Stimulated activated CD8-positive, alpha-beta memory T cell treated with anti-CD3 and anti-CD28 coated beads, Interleukin-4, amount 100 ng/mL, for 48 hours (primary cell): ENCODE data around the gene AIPL1.
"Not testable (repeated sequence)": the region's sequence is repeated elsewhere in the genome, so short reads cannot be mapped to it uniquely, and the experiment has no call there.

Source experiments
- DNase-seq: peaks from one replicate; pipeline ENCODE4 v3.0.0-alpha.2; 2020

The AIPL1 gene, protein sequence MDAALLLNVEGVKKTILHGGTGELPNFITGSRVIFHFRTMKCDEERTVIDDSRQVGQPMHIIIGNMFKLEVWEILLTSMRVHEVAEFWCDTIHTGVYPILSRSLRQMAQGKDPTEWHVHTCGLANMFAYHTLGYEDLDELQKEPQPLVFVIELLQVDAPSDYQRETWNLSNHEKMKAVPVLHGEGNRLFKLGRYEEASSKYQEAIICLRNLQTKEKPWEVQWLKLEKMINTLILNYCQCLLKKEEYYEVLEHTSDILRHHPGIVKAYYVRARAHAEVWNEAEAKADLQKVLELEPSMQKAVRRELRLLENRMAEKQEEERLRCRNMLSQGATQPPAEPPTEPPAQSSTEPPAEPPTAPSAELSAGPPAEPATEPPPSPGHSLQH

DNA sequence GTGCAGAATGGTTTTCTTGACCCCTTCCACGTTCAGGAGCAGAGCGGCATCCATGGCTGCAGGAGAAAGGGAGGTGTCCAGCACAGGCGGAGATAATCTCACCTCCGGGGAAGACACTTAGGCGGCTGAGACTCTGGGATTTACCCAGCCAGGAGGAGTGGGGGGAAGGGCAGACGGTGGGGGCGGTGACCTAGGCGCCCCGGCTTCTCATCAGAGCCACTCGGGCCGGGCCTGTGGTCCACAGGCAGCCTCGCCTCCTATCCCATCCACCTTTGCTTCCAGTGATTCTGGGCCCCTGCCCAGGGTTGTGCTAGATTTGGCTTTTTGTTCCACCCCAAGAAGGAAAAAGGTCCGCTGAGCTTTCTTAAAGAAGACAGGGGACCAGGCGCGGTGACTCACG is at the start of gene AIPL1:
TSS of gene AIPL1 (minus strand) at position 71 of the 400 bp plus-strand sequence. CDS start at position 54, 17 bp downstream.
- no peak for DNase-seq

DNA sequence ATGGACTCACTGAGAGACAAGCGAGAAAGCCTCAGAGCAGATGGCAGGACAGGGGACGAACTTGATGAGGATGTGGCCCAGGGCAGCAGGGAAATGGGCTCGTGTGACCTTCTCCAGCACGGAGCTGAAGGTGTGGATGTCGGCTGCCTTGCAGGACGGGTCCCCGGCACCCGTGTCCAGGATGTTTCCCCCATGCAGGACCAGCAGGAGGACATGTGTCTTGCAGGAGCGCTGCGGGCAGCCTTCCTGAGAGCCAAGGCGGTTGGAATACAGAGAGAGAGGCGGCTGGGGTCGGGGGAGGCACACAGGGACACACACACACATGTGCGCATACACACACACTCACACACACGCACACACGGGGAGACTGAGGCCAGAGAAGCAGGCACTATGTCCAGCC is 48.6 kb upstream of the AIPL1 start:
- no peak for DNase-seq

DNA sequence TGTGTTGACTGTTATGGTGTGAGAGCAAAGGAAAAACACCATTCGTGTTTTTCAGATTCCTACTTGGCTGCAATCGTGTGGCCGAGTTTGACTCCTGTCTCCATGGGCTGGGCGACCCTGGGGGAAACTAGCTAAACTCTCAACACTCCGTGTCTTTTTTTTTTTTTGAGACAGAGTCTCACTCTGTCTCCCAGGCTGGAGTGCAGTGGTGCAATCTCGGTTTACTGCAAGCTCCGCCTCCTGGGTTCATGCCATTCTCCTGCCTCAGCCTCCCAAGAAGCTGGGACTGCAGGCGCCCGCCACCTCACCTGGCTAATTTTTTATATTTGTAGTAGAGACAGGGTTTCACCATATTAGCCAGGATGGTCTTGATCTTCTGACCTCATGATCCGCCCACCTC is 47.9 kb upstream of the AIPL1 start:
- not testable (repeated sequence) for DNase-seq

DNA sequence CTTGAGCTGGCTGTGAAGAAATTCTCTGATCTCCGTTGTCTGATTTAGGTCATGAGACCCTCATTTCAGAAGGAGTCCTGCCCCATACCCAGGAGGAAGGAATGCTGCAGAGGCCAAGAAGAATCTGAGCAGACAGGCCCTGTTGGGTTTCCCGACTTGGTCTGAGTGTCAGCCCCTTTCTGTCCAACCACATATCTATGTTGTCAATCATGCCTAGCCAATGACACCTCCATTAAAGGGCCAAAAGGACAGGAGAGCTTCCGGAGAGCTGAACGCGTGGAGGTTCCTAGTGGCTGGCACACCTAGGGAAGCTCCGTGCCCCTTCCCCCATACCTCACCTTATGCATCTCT is 47.2 kb upstream of the AIPL1 start:
- no peak for DNase-seq

DNA sequence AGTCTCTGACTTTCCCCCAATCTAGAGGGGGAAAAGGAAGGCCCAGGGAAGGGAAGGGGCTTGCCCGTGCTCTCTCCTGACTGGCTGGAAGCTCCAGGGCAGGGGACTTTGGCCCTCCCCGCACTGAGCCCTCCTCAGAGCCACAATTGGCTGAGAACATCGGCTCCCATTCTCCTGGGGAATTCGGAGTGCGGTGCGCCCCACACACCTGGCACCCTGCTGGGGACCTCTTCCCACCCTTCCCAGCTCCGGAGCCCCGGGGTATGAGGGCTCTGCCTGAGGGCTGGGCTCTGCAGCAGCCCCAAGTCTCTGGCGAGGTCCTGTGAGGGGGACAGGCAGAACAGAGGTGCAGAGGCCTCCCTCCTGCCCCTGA is 45.4 kb upstream of the AIPL1 start:
- DNase-seq = no peak

DNA sequence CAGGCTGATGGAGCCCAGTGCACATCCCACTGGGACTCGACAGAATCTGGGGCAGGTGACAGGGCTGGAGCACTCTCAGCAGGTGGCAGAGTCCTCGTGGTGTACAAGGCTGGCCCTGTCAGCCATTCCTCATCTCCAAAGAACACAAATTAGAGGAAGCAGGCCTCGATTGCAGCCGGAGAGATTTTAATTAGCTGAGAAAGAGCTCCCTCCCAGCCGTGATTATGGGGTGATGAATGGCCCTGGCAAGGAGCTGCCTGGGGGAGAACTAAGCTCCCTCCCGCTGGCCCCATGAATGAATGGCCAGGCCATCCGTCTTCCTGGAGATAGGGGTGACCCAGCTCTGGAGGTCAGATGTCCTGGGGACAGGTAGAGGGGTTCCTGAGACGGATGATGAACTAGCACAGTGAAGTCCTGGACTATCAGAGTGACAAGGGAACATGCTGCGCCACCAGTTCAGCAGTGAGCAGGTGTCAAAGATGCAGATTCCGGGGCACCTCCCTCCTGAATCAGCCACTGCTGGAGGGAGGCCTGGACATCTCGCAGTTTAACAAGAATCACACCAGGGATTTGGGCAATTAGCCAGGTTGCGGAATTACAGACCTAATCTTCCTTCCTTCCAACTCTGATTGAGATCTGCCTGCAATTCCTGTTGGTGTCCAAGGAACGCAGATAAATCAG is 44.8 kb upstream of the AIPL1 start:
- DNase-seq = no peak

DNA sequence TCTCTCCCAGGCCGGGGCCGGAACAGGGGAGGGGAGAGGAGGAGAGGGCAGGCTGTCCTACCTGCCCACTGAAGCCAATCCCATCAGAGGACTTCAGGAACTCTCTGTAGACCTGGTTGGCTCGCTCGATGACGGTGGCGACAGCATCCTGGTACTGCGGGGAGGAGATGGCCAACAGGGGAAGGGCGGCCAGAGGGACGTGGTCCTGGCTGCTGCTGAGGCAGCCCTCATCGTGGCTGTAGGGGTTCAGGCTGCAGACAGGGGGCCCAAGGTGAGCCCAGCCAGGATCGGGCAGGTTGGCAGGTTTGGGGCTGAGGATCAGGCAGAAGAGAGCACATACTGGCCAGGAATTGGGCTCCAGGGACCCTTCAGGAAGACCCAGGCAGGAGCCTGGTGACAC is 43.6 kb upstream of the AIPL1 start:
- no peak for DNase-seq

DNA sequence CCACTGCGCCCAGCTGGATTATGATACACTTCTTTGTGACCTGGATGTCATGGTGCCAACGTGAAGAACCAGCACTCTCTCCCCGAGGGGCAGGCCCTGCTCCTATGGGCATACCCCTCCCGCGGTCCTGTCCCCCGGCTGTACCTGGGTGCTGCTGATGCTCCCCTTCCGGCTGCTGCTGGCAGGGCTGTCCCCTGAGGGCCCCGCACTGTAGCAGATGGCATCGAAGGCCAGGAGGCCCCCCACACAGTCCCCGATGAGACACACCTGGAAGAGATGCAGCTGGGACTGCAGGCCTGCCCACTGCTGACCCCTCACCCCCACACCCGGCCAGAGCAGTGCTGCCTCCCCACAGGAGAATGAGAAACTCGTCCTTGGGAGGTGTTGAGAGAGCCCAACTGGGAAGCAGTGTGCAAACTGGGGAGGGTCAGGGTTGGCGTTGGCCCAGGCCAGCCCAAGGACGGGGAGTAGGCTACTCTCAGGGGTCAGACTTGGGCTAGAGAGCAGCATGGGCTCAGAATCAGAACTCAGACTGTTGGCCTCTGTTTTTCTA is 43.0 kb upstream of the AIPL1 start:
- no peak for DNase-seq

DNA sequence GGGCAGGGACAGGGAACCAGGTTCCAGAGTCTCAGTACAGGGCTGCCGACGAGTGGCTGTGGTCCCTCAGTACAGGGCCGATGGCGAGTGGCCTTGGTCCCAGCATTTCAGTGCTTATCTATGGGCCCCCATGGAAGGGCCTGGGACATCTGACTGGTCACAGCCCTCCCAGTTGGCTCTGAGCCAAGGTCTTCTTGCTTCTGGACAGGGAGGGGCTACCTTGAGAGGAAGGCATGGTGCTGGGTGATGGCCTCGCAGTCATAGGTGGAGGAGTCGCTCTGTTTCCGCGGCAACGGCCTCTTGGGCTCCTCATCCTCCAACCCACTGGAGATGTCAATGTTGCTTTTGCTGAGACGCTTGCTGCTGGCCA is 41.9 kb upstream of the AIPL1 start:
- no peak for DNase-seq

DNA sequence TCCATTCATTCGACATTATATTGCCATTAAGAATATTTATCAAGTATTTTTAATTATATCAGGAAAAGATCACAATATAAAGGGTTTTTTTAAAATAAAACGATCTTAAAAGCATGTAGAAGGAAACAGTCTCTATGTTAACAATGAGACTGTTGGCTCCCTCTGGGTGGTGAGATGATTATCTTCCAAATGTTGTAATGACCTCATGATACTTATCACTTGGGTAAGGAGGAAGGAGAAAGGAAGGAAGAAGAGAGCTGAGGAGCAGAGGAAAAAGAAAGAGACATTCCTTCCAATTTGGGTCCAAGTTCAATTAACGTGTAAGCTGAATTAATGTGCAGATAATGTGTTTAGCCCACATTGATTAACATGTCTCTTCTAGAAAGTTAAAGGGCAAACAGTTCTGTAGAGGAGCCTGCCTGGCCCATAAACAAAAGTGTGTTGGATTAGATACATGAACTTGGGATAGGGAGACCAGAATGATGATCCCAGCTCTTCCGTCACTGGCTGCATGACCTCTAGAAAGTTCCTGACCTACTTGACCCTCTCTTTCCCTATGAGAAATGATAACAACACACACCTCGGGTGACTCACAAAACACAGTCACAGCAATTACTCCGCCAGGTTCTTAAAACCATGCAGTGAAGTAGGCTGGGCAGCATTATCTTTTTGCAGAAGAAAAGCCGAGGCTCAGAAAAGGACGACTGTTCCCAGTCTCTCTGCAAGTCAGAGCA is 41.3 kb upstream of the AIPL1 start:
- no peak for DNase-seq

DNA sequence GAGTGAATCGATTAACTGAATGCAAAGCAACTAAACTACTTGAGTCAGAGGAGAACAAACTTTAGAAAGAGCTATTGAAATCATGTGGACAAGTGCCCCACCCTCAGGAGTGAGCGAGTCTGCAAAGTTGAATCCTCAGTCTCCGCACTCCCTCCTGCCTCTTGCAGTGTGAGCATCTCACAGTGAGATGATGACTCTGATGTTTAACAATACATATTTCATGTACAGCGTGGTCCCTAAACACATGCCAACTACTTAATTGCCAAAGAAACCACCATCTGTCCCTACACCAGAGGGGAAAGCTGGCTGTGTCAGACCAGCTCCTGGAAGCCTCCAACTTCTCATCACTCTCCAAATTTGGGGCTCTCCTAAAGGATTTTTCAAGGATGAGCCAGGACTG is 40.5 kb upstream of the AIPL1 start:
- DNase-seq = no peak

DNA sequence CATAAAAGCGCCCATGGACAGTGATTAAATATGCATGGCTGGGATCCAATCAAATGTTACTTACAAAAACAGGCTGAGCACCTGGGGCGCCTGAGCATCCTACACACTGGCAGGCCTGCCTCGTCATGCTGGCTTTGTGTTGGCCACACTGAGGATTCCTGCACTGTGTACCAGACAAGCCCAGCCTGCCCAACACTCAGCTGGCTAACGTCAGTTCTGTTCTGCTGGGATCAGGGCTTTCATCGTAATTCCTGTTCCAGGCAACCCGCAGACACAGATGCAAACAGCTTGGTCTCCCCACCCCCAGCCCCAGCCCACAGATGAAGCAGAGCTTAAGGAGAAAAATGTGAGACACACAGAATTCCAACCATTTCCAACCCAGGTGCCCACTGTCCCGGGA is 40.0 kb upstream of the AIPL1 start:
- no peak for DNase-seq

DNA sequence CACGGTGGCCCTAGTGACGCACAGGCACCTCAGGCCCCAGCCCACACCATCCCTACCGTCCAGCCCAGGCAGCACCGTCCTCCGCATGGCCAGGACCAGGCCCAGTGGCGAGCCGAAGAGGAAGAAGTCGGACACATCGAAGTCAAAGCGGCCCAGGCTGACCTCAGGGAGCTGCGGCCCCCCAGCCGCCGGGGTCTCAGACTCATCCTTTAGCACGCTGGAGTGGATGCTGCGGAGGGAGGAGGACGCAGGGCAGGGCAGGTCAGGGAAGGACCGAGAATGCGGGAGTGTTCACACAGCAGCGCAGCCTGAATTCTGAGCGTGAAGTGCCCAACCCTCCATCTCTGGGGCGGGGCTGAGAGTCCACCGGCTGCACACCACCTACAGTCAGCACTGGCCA is 39.5 kb upstream of the AIPL1 start:
- no peak for DNase-seq

DNA sequence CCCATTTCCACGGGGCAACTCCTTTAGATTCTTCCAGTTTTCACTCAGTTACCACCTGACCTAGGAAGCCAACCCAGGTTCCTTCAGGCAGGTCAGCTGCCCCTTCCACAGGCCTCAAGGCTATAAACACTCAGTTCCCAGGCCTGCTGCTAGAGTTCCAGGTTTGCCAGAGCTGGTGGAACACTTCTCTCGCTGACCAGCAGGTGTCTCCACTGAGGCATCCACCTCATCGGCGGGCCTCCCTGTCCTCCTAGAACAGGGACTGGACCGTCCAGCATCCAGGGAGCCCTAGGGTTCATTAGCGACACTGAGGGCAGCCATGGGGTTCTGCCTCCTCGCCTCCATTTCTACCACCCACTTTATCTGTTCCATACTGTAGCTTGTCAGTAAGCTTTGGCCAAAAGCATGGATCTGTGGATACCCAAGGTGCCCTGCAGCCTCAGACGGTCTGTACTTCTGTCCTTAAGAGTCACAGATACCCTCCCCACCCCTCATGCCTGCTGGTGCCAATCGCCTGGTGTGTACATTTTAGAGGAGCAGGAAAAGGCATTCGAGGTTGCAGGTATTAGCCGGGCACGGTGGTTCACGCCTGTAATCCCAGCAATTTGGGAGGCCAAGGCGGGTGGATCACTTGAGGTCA is 38.3 kb upstream of the AIPL1 start:
- peak; percentile 84 for DNase-seq

DNA sequence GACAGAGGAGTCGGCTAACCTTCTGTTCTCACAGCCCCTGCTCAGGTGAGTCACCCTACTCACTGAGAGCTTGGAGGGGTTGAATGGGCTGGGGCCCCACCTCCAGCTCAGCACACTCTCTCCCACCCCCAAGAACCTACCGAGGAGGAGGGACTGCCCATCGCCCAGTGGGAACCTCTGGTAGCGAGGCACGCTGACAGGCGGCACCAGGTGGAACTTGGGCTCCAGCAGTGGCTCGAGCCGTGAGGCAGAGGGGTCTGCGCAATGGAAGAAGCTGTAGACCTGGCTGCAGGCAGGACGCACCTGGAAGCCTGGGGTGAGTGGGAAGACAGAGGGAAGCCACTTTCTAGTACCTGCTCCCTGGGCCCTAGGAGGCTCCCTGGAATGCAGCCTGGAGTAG is 37.6 kb upstream of the AIPL1 start:
- no peak for DNase-seq

DNA sequence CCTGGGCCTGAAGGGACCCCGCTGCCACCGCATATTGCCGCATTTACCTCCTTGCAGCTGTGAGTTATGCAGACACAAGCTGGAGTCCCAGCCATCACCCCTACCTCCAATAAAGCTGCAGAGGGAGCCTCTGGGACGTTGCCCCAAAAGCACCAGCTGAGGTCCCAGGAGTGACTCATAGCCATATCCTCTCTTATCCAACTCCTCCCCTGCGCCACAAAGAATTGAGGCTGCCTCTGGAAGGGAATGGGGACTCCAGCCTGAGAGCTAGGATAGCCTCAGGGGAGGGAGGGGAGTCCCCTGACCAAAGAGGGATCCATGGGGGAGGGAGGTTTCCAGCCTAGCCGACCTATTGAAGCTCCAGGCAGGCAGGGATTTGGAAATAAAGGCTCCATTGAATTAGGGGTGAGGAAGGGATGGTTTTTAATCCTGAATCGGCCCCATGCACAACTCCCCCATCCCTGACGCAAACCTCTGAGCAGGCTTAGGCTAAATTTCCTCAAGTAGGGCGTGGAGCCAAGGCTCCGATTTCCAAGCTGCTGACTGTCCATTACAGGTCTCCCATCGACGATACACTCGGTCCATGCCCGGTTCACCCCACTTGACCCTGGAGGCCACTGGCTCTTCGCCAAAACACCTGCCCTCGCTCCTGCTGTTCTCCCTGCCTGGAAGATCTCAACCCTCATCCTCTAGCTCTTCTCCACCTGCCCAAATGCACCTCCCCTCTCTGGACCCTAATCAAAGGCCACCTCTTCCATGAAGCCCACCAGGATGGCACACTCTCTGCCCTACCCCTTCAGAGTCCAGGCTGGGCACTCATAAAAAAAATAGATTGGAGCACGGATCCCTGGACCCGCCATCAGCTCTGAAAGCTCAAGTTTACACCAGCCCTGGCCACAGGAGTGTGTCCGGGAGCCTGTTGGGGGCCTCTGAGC is 36.9 kb upstream of the AIPL1 start:
- DNase-seq = no peak

DNA sequence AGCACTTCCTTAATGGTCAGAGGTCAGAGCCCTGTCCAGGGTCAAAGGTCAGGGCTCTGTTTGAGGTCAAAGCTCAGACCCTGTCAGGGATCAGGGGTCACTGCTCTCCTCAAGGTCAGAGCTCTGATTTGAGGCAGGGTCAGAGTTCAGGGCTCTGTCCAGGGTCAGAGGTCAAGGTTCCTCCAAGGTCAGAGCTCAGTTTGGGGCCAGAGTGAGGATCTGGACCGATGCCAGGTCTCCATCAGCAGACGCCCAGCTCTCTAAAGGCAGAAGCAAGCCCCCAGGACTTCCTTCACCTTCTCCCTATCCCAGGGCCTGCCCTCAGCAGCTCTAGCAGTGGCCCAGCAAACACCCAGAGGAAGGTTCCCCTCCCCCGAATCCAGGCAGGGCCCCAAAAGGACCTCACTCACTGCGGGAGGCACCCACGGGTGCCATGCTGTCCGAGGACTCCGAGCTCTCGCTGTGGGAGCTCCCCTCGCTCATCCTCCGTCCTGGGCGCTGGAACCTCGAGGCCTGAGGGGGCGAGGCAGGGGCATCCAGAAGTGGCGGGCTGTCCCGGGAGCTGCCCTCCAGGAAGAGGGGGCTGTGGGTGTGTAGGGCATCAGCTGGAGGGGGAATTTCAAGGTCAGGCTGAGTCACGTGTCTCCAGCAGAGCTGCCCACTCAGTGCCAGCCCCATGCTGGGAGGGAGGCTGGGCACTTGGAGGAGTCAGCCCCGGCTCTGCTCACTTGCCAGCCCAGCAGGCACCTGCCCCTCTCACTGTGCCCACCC is 36.0 kb upstream of the AIPL1 start:
- no peak for DNase-seq

DNA sequence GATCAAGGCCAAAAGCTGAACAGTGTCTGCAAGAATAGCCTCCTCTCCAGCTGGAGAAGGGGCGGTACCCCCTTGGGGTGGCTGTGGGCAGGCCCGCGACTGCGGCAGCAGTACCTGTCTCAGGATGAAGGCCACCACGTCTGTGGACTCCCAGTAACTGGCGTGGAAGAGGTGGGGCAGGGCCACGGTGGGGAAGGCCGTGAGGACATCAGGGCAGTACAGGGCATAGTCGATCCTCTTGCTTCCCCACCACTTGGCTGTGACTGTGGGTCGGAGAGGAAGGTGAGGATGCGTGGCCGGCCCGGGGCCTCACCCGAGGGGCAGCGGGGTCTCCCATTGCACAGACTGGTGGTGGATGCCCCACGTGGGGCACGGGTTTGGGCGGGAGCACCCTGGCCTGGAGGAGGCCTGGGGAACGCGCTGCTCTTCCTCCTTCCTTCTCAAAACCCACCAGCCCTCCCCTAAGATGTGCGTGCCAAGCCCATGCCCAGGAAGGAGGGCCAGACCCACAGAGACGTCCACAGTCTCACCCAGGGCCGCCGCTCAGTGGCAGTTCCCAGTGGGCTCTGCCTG is 35.3 kb upstream of the AIPL1 start:
- no peak for DNase-seq

DNA sequence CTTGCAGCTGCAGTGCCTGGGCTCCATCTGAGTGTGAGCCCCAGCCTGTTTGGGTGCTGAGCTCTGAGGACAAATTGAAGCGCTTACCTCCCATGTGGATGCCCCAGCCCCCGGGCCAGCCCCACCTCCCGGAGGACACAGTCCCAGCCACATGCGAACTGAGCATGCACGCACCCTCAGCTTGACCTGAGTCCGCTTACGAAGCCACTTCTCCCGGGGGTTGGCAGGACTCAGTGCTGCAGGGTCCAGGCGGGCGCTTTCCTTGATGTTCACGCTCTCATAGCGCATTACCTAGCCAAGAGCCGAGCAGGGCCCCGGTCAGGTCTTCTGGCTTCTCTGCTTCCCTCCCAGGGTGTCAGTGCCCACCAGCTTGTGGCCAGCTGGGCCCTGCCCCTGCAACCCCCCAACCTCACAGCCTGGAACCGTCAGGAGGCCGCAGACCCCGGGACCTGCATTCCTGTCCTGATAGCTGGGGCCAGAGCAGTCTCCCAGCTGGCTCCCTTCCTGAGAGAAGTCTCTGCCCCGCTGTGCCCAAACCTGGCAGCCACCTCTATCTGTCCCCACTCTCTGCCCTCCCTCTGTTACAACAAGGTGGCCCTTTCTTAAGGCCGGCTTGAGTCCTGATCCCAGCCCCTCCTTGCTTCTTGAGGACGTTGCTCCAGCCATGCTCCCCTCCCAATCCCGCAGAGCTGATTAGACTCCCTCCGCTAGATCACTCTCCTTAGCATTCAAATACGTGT is 33.3 kb upstream of the AIPL1 start:
- DNase-seq = no peak

DNA sequence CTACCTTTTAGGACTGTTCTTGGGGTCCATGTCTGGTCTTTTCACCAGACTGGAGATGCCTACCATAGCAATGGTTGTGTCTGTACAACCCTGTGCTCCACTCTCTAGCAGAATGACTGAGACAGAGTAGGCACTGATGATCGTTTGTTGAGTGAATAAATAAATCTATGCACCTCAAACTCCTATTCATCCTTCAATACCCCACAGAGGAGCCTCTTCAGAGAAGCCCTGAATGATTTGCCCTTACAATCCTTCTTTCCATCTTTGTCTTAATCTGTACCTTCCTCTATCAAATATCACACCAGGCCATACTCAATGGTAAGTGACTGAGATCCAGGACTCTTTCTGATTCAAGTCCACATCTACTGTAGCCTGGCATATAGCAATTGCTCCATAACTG is 32.6 kb upstream of the AIPL1 start:
- DNase-seq = no peak
